Ectodermal cell (in vitro differentiated cells): ENCODE results near the gene NEGR1.

Experiments used
- H3K27ac ChIP-seq: 2 replicates; pipeline ENCODE4 v1.7.0; 2013; ENCODE audit warnings: mild to moderate bottlenecking, low read depth, low read length; ENCODE audit not compliant: insufficient read depth, poor library complexity, severe bottlenecking
- H3K27me3 ChIP-seq: 2 replicates; pipeline ENCODE4 v1.7.0; 2013; ENCODE audit warnings: mild to moderate bottlenecking, low read length; ENCODE audit not compliant: insufficient read depth, control insufficient read depth, poor library complexity, severe bottlenecking
- H3K36me3 ChIP-seq: one replicate; pipeline ENCODE4 v1.7.0; 2013; ENCODE audit warnings: low read length; ENCODE audit not compliant: control insufficient read depth, insufficient read depth
- H3K4me1 ChIP-seq: one replicate; pipeline ENCODE4 v1.7.0; 2013; ENCODE audit warnings: low read length; ENCODE audit not compliant: control insufficient read depth, insufficient read depth
- H3K4me3 ChIP-seq: 2 replicates; pipeline ENCODE4 v1.7.0; 2013; ENCODE audit warnings: low read depth, low read length, control low read depth; ENCODE audit not compliant: insufficient read depth
- H3K9me3 ChIP-seq: 2 replicates; pipeline ENCODE4 v1.7.0; 2013; ENCODE audit warnings: mild to moderate bottlenecking, low read length, moderate library complexity; ENCODE audit not compliant: control insufficient read depth
- WGBS, 2 experiments: methylation state at CpG; one replicate each; pipeline ENCODE4 v1.1.7; 2013; ENCODE audit warnings: missing lambda C conversion rate in 2 of 2; 5-methylcytosine and 5-hydroxymethylcytosine counted together

The NEGR1 gene

GRCh38 chr1:71647513-71648300 is 634.6 kb downstream of the NEGR1 start:
- Histone ChIP-seq H3K4me1 (no peaks in the 10 kb centered on the region), H3K27me3 (no peaks in the 10 kb centered on the region), H3K4me3 (no peak overlapping the region), H3K9me3 (no peaks in the 10 kb centered on the region), H3K36me3 (no peaks in the 10 kb centered on the region), H3K27ac (no peak overlapping the region)
- whole genome bisulfite sequencing, 2 experiments: 68 to 85% methylated on average over 1 of the region's 1 CpG

- WGBS, 2 experiments: 91% methylated on average over 2 of the region's 2 CpGs
- Histone ChIP-seq H3K4me1 (no peaks in the 10 kb centered on the region), H3K4me3 (no peak overlapping the region), H3K27ac (no peak overlapping the region), H3K27me3 (no peaks in the 10 kb centered on the region), H3K36me3 (no peaks in the 10 kb centered on the region), H3K9me3 (no peaks in the 10 kb centered on the region)
These were observed 637.3 kb downstream of the NEGR1 start for GRCh38 chr1:71645015-71645414.

- WGBS, 2 experiments: 91 to 97% methylated on average over 3 of the region's 3 CpGs
- no peak overlapping the region for H3K27ac ChIP-seq
- H3K36me3 ChIP-seq: no peaks in the 10 kb centered on the region
- H3K4me3 ChIP-seq: no peak overlapping the region
- no peaks in the 10 kb centered on the region for H3K27me3 ChIP-seq
- no peaks in the 10 kb centered on the region for H3K4me1 ChIP-seq
- no peaks in the 10 kb centered on the region for H3K9me3 ChIP-seq
These were observed 640.4 kb downstream of the NEGR1 start for GRCh38 chr1:71641903-71642302.

- WGBS, 2 experiments: 94 to 95% methylated on average over 5 of the region's 5 CpGs
- no peaks in the 10 kb centered on the region for H3K9me3 ChIP-seq
- no peaks in the 10 kb centered on the region for H3K27me3 ChIP-seq
- H3K4me3 ChIP-seq: no peak overlapping the region
- H3K27ac ChIP-seq: no peak overlapping the region
- no peaks in the 10 kb centered on the region for H3K36me3 ChIP-seq
- no peaks in the 10 kb centered on the region for H3K4me1 ChIP-seq
These were observed 641.3 kb downstream of the NEGR1 start for GRCh38 chr1:71640998-71641397.

- WGBS, 2 experiments: 86 to 96% methylated on average over 3 of the region's 3 CpGs
- Histone ChIP-seq H3K4me1 (no peaks in the 10 kb centered on the region), H3K9me3 (no peaks in the 10 kb centered on the region), H3K27ac (no peak overlapping the region), H3K4me3 (no peak overlapping the region), H3K27me3 (no peaks in the 10 kb centered on the region), H3K36me3 (no peaks in the 10 kb centered on the region)
These were observed 642.2 kb downstream of the NEGR1 start for GRCh38 chr1:71640116-71640515.

GRCh38 chr1:71638081-71638766 is 644.1 kb downstream of the NEGR1 start:
- Histone ChIP-seq H3K27me3 (no peaks in the 10 kb centered on the region), H3K36me3 (no peaks in the 10 kb centered on the region), H3K9me3 (no peaks in the 10 kb centered on the region), H3K4me3 (no peak overlapping the region), H3K27ac (no peak overlapping the region), H3K4me1 (no peaks in the 10 kb centered on the region)
- 80 to 82% methylated on average over 4 of the region's 4 CpGs for WGBS, 2 experiments

- Histone ChIP-seq H3K36me3 (no peaks in the 10 kb centered on the region), H3K9me3 (no peaks in the 10 kb centered on the region), H3K27me3 (no peaks in the 10 kb centered on the region), H3K27ac (no peak overlapping the region), H3K4me1 (no peaks in the 10 kb centered on the region), H3K4me3 (no peak overlapping the region)
- WGBS, 2 experiments: 87 to 94% methylated on average over 1 of the region's 2 CpGs
These were observed 646.8 kb downstream of the NEGR1 start for GRCh38 chr1:71635568-71635967.

- no peak overlapping the region for H3K4me3 ChIP-seq
- H3K9me3 ChIP-seq: no peaks in the 10 kb centered on the region
These were observed 648.2 kb downstream of the NEGR1 start for GRCh38 chr1:71634159-71634558.

GRCh38 chr1:71630073-71630472 is 652.3 kb downstream of the NEGR1 start:
- Histone ChIP-seq H3K9me3 (no peaks in the 10 kb centered on the region), H3K4me3 (no peak overlapping the region), H3K27me3 (no peaks in the 10 kb centered on the region), H3K36me3 (no peaks in the 10 kb centered on the region), H3K27ac (no peak overlapping the region), H3K4me1 (no peaks in the 10 kb centered on the region)
- WGBS, 2 experiments: 95 to 100% methylated on average over 1 of the region's 1 CpG

More at GRCh38 chr1:71634159-71634558, 648.2 kb downstream of the NEGR1 start:
- H3K27me3 ChIP-seq: no peaks in the 10 kb centered on the region
- H3K4me1 ChIP-seq: no peaks in the 10 kb centered on the region
- no peaks in the 10 kb centered on the region for H3K36me3 ChIP-seq
- H3K27ac ChIP-seq: no peak overlapping the region

GRCh38 chr1:71625004-71625403 is 657.3 kb downstream of the NEGR1 start:
- Histone ChIP-seq H3K4me3 (no peak overlapping the region), H3K27ac (no peak overlapping the region), H3K27me3 (no peaks in the 10 kb centered on the region), H3K4me1 (no peaks in the 10 kb centered on the region), H3K36me3 (no peaks in the 10 kb centered on the region), H3K9me3 (no peaks in the 10 kb centered on the region)
